Measurements from ENCODE around the gene KCNIP3.

KCNIP3 gene

GRCh38 chr2:95303191-95303919 is 6.2 kb downstream of the KCNIP3 start (continued):
- TF ChIP-seq TSHZ1 (tag by site-specific recombination; IDR thresholded peaks at IDR 0.05; ENCODE audit: borderline replicate concordance) (no peak), KLF16 (tag by site-specific recombination; IDR thresholded peaks at IDR 0.05) (no peak)

- H3K36me3 ChIP-seq (ENCODE audit: control insufficient read depth in 2 of 2, insufficient read depth in 1 of 2, low read length in 2 of 2) = no peaks in the 10 kb centered on the region
- POLR2A ChIA-PET = no interaction called here
- TF ChIP-seq MEIS1 (CRISPR knock-in tag; IDR thresholded peaks at IDR 0.05; ENCODE audit: borderline replicate concordance) (no peak), ZNF223 (tag by site-specific recombination; IDR thresholded peaks at IDR 0.05) (no peak), ZNF248 (tag by site-specific recombination; IDR thresholded peaks at IDR 0.05) (no peak), ZNF423 (tag by site-specific recombination; IDR thresholded peaks at IDR 0.05) (no peak), ZNF473 (tag by site-specific recombination; IDR thresholded peaks at IDR 0.05) (no peak), ZNF76 (tag by site-specific recombination; IDR thresholded peaks at IDR 0.05; ENCODE audit: borderline replicate concordance, low read depth) (no peak), ZNF18 (tag by site-specific recombination; IDR thresholded peaks at IDR 0.05) (no peak), ZNF112 (tag by site-specific recombination; IDR thresholded peaks at IDR 0.05) (no peak), ZNF132 (tag by site-specific recombination; IDR thresholded peaks at IDR 0.05; ENCODE audit: borderline replicate concordance) (no peak), SP3 (tag by site-specific recombination; IDR thresholded peaks at IDR 0.05) (no peak), ZSCAN18 (tag by site-specific recombination; IDR thresholded peaks at IDR 0.05) (no peak), ZXDB (tag by site-specific recombination; IDR thresholded peaks at IDR 0.05) (no peak), GLIS1 (tag by site-specific recombination; IDR thresholded peaks at IDR 0.05) (no peak), YY1 (tag by site-specific recombination; IDR thresholded peaks at IDR 0.05) (no peak), INSM2 (tag by site-specific recombination; IDR thresholded peaks at IDR 0.05) (no peak), HIC1 (tag by site-specific recombination; IDR thresholded peaks at IDR 0.05) (no peak), ZNF24 (tag by site-specific recombination; IDR thresholded peaks at IDR 0.05) (no peak), ZNF48 (tag by site-specific recombination; IDR thresholded peaks at IDR 0.05) (no peak)
- CTCF ChIA-PET = interaction anchor here (0.8 to 1.3 kb wide), 2 partner anchors 40 to 74 kb away, joined by 3 to 4 read pairs; no protein-coding TSS in a partner anchor
- H3K27ac ChIP-seq (ENCODE audit: extremely low read depth, low read depth, low read length) = no peak overlapping the region
- H3K4me3 ChIP-seq (ENCODE audit: low read depth, low read length) = no peak overlapping the region
- H3K9me3 ChIP-seq (ENCODE audit: control insufficient read depth, insufficient read depth, low read depth, low read length) = no peaks in the 10 kb centered on the region
- no peaks in the 10 kb centered on the region for H3K4me1 ChIP-seq (ENCODE audit: control insufficient read depth, insufficient read depth, low read length)
Observed at GRCh38 chr2:95305380-95306061, 8.4 kb downstream of the KCNIP3 start.
